PC-3 (cell line): Measurements from ENCODE around the gene TFE3. TPM values are rescaled to one million over a fixed set of nuclear protein-coding genes. Genes with fewer than 3 reads are reported as not detected.

Source experiments
- total RNA-seq: library from RNA; depleted of rRNA; stranded (reverse); fragments of >200 nt; gene quantifications from 2 replicates; pipeline ENCODE4 v1.2.3, GENCODE V29; 2014; rRNA removed

The TFE3 gene
- total RNA-seq, 1 experiment from 2014 or later, result 46.9 TPM

Other genes starting within 250 kb of the TFE3 start
- gene HDAC6, start 241.3 kb downstream of the TFE3 start, total RNA-seq, result 58.0 and 61.7 TPM in 2 replicates
- not detected in 2 replicates for gene ERAS, start 216.8 kb downstream of the TFE3 start, total RNA-seq
- gene PCSK1N, start 207.7 kb downstream of the TFE3 start, total RNA-seq, result 135 and 177 TPM in 2 replicates
- 101 and 119 TPM in 2 replicates for gene TIMM17B, start 145.6 kb downstream of the TFE3 start, total RNA-seq
- 189 and 241 TPM in 2 replicates for gene PQBP1, start 145.4 kb downstream of the TFE3 start, total RNA-seq
- 46.6 and 46.8 TPM in 2 replicates for gene SLC35A2, start 131.7 kb downstream of the TFE3 start, total RNA-seq
- 24.1 and 25.6 TPM in 2 replicates for gene PIM2, start 124.3 kb downstream of the TFE3 start, total RNA-seq
- 41.4 and 50.9 TPM in 2 replicates for gene OTUD5, start 85.8 kb downstream of the TFE3 start, total RNA-seq
- 0.51 and 0.86 TPM in 2 replicates for gene KCND1, start 71.5 kb downstream of the TFE3 start, total RNA-seq
- gene GRIPAP1, start 41.1 kb downstream of the TFE3 start, total RNA-seq, result 31.1 and 44.3 TPM in 2 replicates
- gene CCDC120, start 15.6 kb upstream of the TFE3 start, total RNA-seq, result 5.3 and 7.1 TPM in 2 replicates
- gene PRAF2, start 30.6 kb upstream of the TFE3 start, total RNA-seq, result 0.07 and 0.69 TPM in 2 replicates
- 27.2 and 34.8 TPM in 2 replicates for gene WDR45, start 36.5 kb upstream of the TFE3 start, total RNA-seq
- gene GPKOW, start 80.4 kb upstream of the TFE3 start, total RNA-seq, result 54.2 TPM in 2 replicates
- gene MAGIX, start 119.4 kb upstream of the TFE3 start, total RNA-seq, result 9.3 and 12.5 TPM in 2 replicates
- 165 and 171 TPM in 2 replicates for gene PLP2, start 128.5 kb upstream of the TFE3 start, total RNA-seq
- 16.5 and 29.1 TPM in 2 replicates for gene PRICKLE3, start 143.0 kb upstream of the TFE3 start, total RNA-seq
- gene SYP, start 156.8 kb upstream of the TFE3 start, total RNA-seq, result 0.29 and 0.47 TPM in 2 replicates
- not detected in 2 replicates for gene CACNA1F, start 190.0 kb upstream of the TFE3 start, total RNA-seq
- 25.4 and 36.4 TPM in 2 replicates for gene CCDC22, start 192.1 kb upstream of the TFE3 start, total RNA-seq
- gene FOXP3, start 221.4 kb upstream of the TFE3 start, total RNA-seq, result not detected in 2 replicates
- 11.8 and 17.8 TPM in 2 replicates for gene PPP1R3F, start 226.4 kb upstream of the TFE3 start, total RNA-seq